ENCODE results near the gene NCEH1. TPM values are rescaled to one million over a fixed set of nuclear protein-coding genes. Genes with fewer than 3 reads are reported as not detected.

Gene NCEH1
- total and polyA plus RNA-seq, 10 of the 15 experiments (the other 5 are each of a cell fraction or from before 2014, with no cell fraction given), result 1.8 to 8.1 (median 4.5) TPM

- TF ChIP-seq CTCF (IDR thresholded peaks at IDR 0.05 in 2 of 3, conservative IDR thresholded peaks at IDR 0.05 in 1 of 3; ENCODE audit: control insufficient read depth in 2 of 3, extremely low read depth in 1 of 3, insufficient read depth in 1 of 3, low read depth in 3 of 3, low read length in 3 of 3) (no peak), E2F4 (IDR thresholded peaks at IDR 0.05; ENCODE audit: low read depth, low read length) (no peak), RFX5 (IDR thresholded peaks at IDR 0.05; ENCODE audit: low read depth, low read length) (no peak)
These were observed 5.7 kb downstream of the NCEH1 start (continued) for GRCh38 chr3:172705170-172705569.

- Histone ChIP-seq H3K27ac (ENCODE audit: control insufficient read depth, insufficient read depth) (no peak overlapping the region), H4K20me1 (ENCODE audit: control insufficient read depth, insufficient read depth) (no peaks in the 10 kb centered on the region), H2AFZ (ENCODE audit: control insufficient read depth, low read depth, low read length) (no peak overlapping the region), H3K4me3 (no peak overlapping the region), H3K4me2 (ENCODE audit: control insufficient read depth, insufficient read depth) (no peak overlapping the region), H3K36me3 (ENCODE audit: control insufficient read depth in 2 of 2, insufficient read depth in 2 of 2, low read length in 1 of 2) (no peaks in the 10 kb centered on the region), H3K79me2 (ENCODE audit: control insufficient read depth, insufficient read depth, low read length) (no peaks in the 10 kb centered on the region), H3K4me1 (ENCODE audit: control insufficient read depth, insufficient read depth, low read length) (no peaks in the 10 kb centered on the region; the same call in 1 of the 2 replicates), H3K9ac (ENCODE audit: control insufficient read depth, insufficient read depth, low read length) (no peak overlapping the region), H3K27me3 (replicated peaks in 1 of 2; ENCODE audit: control insufficient read depth in 2 of 2, insufficient read depth in 2 of 2, low read length in 1 of 2) (no peaks in the 10 kb centered on the region), H3K9me3 (replicated peaks; ENCODE audit: control insufficient read depth, insufficient read depth, low read length) (no peaks in the 10 kb centered on the region)
- FAIRE-seq (no peak), DNase-seq (ENCODE audit: low read depth, low spot score) (no peak), ATAC-seq (no peak)
- ChIA-PET CTCF (interaction anchor here (0.6 to 2.2 kb wide), 9 partner anchors 11 to 884 kb away, joined by 3 to 10 read pairs (median 3); no protein-coding TSS in a partner anchor), RAD21 (ENCODE audit: unreplicated experiment) (interaction anchor here (0.9 to 1.6 kb wide), 2 partner anchors 31 to 49 kb away, joined by 3 to 5 read pairs; no protein-coding TSS in a partner anchor), POLR2A (interaction anchor here (0.7 to 1.4 kb wide), 3 partner anchors 12 to 668 kb away, joined by 3 to 5 read pairs (median 4); no protein-coding TSS in a partner anchor), SMC1A (ENCODE audit: uncharacterized antibody, unreplicated experiment) (interaction anchor here (0.9 to 1.4 kb wide), 4 partner anchors 9 to 46 kb away, joined by 3 to 5 read pairs (median 4); partner anchors contain the start of gene ECT2)
- BruUV-seq (replicated peaks), result no TSS peak
- in situ Hi-C loops (cut with MboI), result no loop called here
- WGBS (ENCODE audit: insufficient coverage, insufficient replicate concordance, low lambda C conversion rate, missing lambda C conversion rate), result 0% methylated on average over 1 of the region's 1 CpG
- intact Hi-C loops (cut with micrococcal nuclease; ENCODE audit: unreplicated experiment), result no loop called here
- no peak for TF ChIP-seq LARP7 (IDR thresholded peaks at IDR 0.05)
- TF ChIP-seq E2F4 (IDR thresholded peaks at IDR 0.05; ENCODE audit: low read depth, low read length), result no peak
- TF ChIP-seq CUX1 (IDR thresholded peaks at IDR 0.05; ENCODE audit: insufficient replicate concordance, low read depth, low read length), result no peak
- no peak for TF ChIP-seq SRF (IDR thresholded peaks at IDR 0.05; ENCODE audit: low read depth in 2 of 2, low read length in 2 of 2)
- no peak for TF ChIP-seq NFXL1 (IDR thresholded peaks at IDR 0.05; ENCODE audit: borderline replicate concordance)
- TF ChIP-seq ASH2L (IDR thresholded peaks at IDR 0.05; ENCODE audit: borderline replicate concordance, low read depth), result no peak
- no peak for TF ChIP-seq MEF2B (IDR thresholded peaks at IDR 0.05; ENCODE audit: partially characterized antibody, poor library complexity, severe bottlenecking)
- no peak for TF ChIP-seq NRF1 (conservative IDR thresholded peaks at IDR 0.05; ENCODE audit: low read depth, low read length)
- TF ChIP-seq NR2F1 (conservative IDR thresholded peaks at IDR 0.05), result no peak
- no peak for TF ChIP-seq YBX1 (IDR thresholded peaks at IDR 0.05)
- TF ChIP-seq FOXK2 (IDR thresholded peaks at IDR 0.05), result no peak
These were observed 6.9 kb downstream of the NCEH1 start for GRCh38 chr3:172704001-172704400.
